Activated CD4-positive, alpha-beta T cell treated with anti-CD3 and anti-CD28 coated beads for 24 hours (primary cell): ENCODE results near the gene PEX5L.
A peak's percentile ranks its signal among the peaks of the same experiment; 100 is the strongest.

Experiments
- DNase-seq, 2 donors: peaks; one replicate each; pipeline ENCODE4 v3.0.0-alpha.2; 2020; ENCODE audit warnings: low read depth in 2 of 2

PEX5L gene

DNA sequence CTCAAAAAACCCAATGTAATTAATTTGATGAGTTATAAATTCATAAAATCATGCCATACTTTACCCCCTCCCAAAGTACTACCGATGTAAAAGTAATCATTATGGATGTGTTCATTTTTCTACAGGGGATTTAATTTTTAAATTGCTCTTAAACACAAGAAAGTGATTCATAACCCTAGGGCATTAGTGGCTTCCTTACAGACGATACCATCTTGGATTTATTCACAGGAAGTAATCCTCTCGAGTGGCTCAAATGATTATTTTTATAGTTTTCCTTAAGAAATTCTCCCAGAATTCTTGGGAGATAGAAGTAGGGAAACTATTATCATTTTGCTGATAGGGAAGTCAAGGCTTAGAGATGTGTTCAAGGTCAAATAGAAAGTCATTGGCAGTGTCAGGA, 80.9 kb downstream of the PEX5L start:
- no peak for DNase-seq

DNA sequence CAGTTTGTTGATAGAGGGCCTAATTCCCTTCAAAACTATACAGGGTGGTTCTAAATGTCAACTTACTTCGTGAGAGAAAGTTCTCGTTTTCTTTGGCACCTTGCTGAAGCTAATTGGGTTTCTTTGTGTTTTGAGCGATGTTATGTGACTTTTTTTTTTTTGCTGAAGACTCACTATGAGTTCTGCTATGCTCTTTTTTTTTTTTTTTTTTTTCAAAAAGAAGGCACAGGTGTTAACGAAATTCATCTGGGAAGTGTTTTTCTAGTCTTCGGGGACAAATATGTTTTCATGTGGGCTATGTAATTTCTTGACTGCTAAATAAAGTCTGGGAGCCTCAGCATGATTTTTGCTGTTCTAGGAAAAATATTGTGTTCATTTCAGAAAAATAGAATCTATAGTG, 81.5 kb downstream of the PEX5L start:
- no peak for DNase-seq

DNA sequence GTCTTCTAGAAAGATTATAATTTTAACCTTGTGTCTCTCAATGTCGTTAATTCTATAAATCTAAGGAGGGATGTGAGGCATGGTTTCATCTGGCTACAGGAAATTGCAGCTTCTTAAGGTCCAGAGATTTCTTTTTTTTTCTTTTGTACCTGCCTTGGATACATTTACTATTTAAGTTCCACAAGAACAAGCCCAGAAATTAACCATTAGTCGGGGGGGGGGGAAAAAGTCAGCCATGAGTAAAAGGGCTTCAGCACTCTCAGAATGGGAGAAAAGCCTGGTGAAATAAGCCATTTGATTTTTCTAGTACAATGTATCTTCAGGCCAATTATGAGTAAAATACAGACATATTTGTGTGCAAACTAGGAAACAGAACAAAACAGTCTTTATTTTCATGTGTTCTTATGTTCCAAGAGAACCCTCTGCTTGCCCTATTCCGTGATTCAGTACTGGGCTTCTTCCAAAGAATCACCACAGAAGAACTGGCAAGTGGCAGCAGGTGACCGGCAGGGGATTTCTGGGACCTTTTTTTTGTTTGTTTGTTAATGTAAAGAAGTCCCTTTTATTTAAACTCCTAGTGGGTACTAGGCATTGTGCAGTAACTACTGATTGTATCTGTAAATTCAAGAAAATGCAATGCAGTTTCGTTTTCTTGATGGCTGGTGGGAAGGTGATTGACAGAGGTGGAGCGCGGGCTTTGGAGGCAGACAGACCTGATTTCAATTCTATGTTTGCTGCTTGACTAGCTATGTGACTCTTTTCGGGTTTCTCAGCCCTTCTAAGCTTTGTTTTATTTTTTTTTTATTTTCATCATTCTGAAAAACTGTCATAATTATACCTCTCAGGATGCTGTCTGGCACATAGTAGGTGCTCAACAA, 82.5 kb downstream of the PEX5L start:
- no peak for DNase-seq

DNA sequence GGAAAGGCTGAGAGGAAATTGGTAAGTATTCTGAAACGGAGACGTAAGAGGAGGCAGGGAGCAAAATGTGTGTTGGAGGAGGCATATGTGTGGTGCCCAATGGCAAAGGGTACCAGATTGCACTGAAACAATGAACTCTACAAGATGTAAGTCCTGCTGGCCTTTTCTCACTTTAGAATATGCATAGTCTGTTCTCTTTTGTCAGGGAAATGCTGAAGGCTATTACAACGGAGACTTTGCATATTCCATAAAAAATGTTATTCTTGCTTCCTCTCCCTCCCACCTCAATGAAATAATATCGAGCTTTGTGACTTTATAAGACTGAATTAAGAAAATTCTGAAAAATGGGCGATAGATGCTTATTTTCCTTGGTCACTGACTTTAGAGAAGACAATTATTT, 85.9 kb downstream of the PEX5L start:
- no peak for DNase-seq

DNA sequence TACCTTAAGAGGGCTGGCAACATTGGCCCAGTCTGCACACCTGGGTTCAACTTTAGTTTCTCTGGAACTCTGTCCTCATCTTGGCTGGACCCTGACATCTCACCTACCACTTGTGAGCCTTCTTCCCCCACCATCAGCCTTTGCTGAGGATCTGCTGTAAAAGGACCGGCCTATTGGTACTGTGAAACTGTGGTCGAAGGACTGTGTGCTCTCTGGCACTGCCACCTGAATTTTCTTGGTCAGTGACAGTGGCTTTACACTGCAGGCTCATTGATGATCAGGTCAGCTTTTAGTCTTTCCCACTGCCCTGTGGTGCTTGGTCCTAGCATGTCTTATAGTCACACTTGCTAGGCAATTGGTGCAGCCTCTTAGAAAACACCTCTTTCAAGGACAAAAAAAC, 86.9 kb downstream of the PEX5L start:
- DNase-seq: no peak

DNA sequence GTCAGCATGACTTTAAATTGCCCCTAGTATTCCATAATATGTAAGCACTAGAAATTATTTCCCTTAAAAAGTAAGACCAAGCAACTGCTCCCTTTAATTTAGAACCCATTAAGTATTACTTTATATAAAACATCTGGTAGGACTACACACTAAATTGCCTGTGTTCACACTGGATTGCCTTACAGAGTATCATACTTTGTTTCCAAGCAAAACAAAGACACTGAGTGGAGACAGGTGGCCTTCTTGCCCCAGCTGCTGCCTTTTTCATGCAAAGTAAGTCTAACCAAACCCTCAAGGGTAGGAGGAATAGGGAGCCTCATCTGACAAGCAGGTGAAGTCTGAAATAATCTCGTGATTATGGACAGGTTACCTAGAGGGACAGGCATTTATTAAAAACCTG, 87.3 kb downstream of the PEX5L start:
- DNase-seq: no peak

DNA sequence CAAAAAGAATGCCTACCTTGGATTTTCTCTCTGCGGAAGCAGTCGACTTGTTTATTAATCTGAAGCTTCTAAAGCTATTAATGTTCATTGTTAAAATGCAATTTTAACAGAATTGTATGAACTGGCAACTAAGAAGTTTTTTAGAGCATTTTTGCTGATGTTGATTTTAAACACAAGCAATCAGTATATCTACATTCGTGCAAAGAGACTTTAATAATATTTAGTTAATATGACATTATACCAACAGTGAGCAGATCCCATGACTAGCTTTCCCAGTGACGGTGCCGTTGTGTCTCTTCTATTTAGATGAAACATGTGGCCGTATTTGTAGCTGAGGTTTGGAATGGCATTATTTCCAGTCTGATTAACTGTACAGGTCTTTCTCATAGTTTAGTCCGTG, 88.0 kb downstream of the PEX5L start:
- no peak for DNase-seq

DNA sequence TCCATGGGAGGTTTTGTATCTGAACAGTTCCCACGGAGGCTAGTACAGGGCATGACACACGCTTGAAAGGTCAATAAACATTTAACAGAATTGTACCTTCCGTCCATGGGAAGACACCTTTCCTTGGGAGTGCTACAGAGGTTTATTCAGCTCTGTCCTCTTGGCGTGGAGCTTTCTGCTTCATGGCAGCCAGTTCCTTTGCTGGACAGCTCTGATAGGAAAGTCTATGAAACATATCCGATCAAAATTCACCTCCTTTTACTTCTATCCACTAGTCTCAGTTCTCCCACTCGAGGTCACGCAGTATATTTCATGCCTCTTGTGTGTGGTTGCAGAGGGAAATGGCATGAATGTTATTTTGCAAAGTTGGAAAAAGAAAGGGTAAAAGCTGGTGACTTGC, 91.2 kb downstream of the PEX5L start:
- DNase-seq: no peak

DNA sequence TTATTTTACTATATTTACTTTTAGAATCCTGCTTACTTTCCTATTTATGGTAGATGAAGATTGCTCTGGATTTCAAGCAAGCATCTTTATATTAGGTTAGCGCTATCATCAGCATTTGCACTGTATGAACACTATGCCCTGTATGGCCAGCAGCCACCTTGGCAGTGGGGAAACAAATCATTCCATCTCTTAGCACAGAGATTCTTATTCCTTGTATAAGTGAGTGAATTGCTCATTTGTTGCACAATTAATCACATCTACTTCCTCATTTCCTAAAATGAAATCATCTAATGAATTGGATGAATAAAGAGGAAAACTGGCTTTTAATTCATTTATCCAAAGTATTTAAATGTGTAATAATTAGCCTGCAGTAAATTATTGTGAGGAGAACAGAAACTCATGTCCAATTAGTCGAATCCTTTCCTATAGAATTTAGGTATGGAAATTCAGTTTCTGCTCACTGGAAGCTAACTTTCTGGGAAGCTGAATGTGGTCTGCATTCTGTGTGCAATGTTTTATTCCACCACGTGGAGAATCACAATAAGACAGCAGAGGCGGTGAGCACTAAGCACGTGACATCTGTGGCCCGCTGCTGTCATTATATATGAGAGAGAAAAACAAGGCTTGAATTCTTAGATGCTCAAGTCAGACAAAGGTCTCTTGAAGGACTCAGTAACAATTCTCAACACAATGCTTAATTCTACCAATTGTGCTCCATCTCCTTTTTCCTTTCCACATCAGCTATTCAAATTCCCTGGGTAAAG, 93.4 kb downstream of the PEX5L start:
- no peak for DNase-seq

DNA sequence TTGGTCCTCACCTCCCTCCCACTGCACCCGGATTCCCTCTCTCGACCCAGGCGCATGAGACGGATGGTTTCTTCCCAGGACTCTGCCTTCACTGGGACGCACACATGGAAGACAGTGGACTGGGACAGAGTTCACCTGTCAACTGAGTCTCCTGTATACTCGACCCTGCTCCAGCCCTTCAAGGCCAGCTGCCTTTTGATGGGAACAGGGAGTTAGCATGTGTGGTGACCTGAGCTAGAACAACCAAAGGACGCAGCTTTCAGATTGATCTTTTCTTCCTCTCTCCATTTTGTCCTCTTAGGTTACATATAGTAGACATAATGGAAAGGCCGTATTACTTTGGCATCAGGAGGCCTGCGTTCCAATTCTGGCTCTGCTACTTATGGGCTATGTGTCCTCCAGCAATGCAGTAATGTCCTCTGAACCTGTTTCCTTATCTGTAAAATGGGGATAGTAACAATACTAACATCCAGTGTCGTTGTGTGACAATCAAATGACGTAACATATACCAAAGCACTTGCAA, 94.1 kb downstream of the PEX5L start:
- no peak for DNase-seq

DNA sequence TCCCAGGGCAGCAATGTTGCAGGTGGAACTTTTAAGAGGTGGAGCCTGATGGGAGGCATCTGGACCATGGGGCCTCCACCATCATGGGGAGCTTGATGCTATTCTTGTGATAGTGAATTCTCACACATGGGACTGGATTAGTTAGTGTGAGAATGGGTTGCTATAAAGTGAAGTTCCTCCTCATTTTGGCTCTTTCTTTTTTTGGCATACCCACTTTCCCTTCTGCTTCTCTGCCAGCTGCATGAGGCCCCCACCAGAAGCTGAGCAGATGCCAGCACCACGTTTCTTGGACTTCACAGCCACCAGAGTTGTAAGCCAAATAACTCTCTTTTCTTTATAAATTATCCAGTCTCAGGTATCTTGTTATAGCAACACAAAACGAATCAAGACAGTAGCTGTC, 101.0 kb downstream of the PEX5L start:
- DNase-seq: no peak

DNA sequence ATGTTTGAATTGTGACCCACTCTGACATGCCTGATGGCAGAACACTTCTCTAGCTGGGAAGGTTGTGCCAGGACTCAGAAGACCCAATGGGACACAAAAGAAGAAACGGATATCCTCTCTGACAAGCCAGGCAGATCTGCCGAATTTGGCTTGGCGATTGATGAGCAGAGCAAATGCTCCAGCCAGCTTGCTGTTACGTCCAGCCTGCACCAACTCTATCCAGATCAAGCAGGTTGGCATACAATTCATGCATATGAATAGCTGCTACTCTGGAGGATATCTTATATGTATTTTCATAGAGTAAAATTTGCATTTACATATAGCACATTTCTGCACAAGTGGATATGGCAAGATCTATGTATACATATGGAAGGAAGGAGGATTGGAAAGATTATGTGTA, 102.8 kb downstream of the PEX5L start:
- DNase-seq: no peak

DNA sequence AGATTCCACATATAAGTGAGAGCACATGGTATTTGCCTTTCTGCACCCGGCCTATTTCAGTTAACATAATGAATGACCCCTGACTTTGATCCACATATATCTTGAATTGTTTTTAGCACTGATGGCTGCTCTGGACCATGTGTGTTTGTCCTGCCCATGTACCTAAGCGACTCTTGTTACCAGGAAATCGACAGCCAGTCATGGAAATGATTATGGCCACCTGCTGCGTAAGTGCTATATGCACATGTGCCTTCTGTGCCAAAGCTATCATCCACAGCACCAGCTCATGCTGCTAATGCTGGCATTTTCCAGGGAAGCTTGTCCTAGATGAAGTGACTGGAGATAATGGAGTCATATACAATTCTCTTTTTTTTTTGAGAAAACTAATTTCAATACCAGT, 103.7 kb downstream of the PEX5L start:
- DNase-seq: no peak

DNA sequence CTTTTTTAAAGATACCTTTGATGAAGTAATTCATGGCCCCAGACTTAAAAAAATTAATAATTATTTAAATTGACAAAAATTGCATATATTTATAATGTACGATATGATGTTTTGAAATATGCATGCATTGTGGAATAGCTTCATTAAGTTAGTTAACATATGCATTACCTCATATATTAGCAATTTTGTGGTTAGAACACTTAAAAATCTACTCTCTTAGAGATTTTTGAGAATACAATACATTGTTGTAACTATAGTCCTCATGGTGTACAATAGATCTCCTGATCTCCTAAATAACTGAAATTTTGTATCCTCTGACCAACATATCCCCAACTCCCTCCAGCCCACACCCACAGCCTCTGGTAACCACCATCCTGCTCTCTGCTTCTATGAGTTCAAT, 104.1 kb downstream of the PEX5L start:
- DNase-seq: no peak

DNA sequence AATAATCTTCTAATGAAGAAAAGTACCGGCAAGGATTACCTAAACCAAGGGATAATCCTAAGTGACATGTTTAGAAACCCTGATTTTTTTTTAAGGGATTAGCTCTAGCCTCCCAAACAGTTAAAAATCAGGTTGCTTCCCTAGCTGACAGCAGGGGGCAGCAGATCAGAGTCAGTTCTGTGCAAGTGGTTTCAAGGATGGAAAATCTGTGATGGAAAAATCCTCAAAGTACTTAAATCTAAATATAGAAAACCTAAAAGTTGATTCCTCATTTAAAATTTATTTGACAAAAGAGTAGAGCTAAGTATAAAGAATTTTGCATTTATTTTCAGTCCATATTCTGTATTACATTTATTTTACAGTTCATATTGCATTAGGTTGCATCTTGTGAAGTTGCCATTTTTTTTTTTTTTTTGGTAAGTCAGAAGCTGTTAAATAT, 107.6 kb downstream of the PEX5L start:
- DNase-seq: peak; percentile 14 to 31

DNA sequence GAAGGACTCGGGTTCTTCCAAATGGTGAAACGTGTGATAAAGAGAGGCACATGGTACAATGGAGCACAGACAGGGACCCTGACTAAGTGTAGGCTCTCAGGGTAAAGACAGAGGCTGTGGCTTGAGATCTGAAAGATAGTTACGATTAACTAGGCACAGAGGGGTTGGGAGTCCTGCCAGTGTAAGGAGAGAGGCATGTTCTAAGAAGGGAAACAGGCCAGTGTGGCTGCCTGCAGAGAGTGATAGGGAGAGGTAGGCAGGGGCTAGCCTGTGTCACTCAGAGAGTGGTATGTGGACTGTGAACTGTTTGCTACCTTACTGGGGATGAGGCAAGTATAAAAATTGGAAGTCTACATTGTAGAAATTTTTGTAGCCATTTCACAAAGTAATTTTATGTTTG, 109.5 kb downstream of the PEX5L start:
- no peak for DNase-seq

DNA sequence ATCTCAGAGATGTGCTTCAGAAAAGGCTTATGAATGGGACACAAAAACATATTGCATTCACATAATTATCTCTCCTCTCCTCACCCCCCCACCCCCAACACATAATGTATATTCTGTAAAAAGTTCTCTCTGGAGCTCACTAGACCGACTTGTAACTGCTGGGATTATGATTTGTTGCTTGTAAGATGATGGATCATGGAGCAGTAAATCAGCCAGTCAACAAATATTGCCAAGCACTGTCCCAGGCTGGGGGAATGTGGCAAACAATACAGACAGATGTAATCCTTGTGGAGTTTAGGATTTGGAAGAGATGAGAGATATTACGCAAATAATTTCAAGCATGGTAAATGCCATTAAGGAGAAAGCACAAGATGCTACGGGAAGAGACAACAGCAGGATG, 114.8 kb downstream of the PEX5L start:
- no peak for DNase-seq

DNA sequence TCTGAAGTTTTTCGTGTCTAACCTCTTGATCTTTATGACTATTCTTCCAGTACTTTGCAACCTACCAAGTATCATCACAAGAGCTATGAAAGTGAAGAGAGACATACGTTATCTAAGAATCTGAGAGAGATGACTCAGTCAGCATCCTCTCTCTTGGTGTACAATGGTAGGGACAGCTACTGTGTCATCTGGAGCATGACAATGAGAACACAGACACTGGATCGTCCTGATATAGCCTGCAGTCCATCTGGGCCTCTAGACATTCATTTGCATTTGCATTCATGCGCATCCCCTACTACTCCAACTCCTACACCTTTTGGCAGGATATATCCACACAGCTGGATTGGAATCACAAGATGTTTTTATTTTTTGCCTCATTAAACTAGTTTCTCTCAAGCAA, 115.2 kb downstream of the PEX5L start:
- DNase-seq: no peak

DNA sequence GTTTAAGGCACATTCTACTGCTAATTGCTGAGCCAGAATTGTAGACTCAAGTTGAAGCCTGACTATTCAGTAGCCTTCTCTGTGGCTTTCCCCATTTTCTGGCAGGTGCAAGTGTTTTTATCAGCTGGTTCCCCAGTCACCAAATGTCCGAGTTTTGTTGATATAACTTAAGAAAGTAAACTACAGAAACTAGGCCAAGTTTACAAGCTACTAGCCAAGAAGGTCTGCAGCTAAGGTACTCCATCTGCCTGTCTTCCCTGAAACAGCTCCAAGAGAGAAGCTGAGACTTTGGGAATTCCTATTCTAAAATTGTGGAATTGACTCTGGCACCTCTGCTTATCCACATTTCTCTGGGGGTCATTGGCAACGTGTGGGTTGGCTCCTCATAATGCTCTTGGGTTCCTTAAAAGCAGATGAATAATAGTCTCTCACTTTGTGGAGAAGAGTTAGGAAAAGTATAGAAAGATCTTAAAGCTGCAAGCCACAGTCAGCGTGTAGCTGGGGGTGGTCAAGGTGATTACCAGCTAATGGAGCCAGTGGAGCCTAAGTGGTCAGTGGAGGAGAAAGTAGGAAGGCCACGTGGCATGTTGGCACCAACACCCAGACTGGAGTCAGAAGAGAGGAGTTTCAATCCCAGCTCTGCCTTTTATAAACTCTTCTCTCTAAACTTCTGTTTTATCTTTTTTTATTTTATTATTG, 128.8 kb downstream of the PEX5L start:
- no peak for DNase-seq

DNA sequence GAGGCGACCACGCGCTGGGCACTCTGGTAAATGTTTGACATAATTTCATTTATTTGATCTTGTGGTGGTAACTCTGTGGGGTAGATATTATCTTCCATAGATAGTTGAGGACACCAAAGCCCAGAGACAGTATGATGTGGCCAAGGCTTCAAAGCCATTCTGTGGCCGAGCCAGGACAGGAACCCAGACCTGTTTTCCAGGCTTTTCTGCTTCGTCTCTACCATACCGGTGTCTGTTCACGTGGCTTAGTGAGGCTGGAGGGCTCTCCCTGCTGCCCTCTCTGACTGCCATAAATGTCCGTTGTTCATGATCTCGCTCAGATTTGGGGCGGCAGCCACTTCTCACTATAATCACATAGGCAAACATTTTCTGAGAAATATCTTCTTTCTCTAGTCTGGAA, 134.7 kb downstream of the PEX5L start:
- DNase-seq: no peak

DNA sequence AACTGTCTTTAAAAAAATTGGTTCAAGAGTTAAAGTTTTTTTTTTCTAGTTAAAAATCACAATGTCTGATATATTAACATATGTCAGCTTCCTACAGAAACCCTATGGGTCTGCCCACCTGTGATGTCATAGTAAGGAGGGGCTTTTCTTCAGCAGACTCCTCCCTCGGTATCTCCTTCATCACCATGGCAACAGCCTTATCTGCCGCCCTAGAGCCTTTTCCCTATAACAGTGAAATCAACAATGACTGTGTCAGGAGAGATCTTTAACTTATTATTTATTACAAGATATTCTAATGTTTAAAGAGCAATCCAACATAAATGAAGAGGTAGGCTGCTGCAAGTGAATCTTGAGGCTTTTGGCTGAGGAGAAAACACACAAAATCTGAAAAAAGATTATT, 138.7 kb downstream of the PEX5L start:
- no peak for DNase-seq

DNA sequence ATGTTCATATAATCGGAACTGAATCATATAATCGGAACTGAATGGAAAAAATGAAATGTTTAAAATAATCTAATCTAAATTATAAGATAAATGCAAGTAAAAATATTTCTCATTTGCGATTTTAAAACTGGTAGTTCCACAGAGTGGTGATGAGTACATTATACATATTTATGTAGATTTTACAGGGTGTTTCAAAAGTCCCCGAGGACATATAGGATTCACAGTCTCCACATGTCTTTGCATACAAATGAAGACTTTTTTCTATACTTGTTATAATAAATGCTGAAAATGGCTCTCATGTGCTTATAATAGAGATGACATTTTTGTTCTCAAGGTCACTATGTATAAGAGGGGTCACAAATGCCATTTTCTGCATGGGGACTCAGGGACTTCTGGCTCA, 139.5 kb downstream of the PEX5L start:
- no peak for DNase-seq
